NCI-H1417 (cell line): ENCODE results near the gene HECTD4.

Source experiments
- DNase-seq, 3 experiments: peaks; one replicate each; lab custom pipeline; 2025; lab: John Stamatoyannopoulos, UW

HECTD4 gene

GRCh38 chr12:112208301-112208910, 173.8 kb downstream of the HECTD4 start:
- no peak for DNase-seq

DNA sequence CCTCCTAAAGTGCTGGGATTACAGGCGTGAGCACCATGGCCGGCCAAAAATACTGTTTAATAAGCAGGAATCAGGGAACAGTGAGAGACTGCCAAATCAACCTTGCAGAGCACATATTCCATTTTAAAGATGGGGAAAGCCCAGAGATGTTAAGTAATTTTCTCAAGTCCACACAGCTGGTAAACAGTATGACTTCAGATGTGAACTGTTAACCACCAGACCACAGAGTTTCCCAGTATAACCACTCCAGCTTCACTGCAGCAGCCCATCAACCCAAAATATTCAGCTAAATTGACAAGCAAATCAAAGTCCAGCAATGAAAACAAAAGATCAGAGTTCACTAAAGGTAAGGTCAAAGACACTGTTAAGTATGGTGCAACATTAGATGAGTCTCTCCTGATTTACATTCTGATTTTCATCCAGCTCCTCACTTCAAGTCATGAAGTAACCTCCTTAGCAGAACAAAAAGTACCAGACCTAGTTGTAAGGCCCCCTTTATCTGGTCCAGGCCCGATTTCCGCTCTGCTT, 174.8 kb downstream of the HECTD4 start:
- DNase-seq, result no peak

GRCh38 chr12:112206944-112207343, 175.3 kb downstream of the HECTD4 start:
- DNase-seq, result no peak

- DNase-seq, result no peak
Measured at GRCh38 chr12:112199136-112199535, 183.1 kb downstream of the HECTD4 start.

- peak; percentile 33 to 73 (median 36) for DNase-seq
Measured at GRCh38 chr12:112198120-112198733, 184.0 kb downstream of the HECTD4 start.

DNA sequence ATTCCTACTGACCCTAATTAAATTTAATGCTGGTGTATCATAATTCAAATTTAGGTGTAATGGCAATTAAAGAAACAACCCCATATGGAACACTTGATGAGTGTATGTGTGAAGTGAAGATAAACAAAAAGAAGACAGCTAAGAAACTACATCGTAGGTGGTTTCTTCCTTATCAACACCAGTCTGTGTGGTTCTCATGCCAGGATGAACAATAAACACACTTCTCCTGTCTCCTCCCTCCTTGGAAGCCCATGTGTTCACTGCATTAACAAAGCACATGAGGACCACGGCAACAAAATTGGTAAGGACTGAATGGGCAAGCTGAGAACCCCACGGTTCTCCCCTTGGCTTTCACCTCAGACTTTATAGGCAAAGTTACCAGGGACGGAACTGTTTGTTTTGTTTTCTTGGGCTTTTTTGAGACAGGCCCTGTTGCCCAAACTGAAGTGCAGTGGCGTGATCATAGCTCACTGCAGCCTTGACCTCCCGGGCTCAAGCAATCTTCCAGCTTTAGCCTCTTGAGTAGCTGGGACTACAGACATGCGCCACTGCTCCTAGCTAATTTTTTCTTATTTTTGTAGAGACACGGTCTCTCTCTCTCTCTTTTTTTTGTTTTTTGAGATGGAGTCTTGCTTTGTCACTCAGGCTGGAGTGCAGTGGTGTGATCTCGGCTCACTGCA, 185.9 kb downstream of the HECTD4 start:
- no peak for DNase-seq

- no peak for DNase-seq
Measured at GRCh38 chr12:112194601-112195247, 187.5 kb downstream of the HECTD4 start.

- DNase-seq, result no peak
Measured at GRCh38 chr12:112192475-112192874, 189.8 kb downstream of the HECTD4 start.

GRCh38 chr12:112191840-112192321, 190.3 kb downstream of the HECTD4 start:
- DNase-seq, result no peak

GRCh38 chr12:112191201-112191600, 191.0 kb downstream of the HECTD4 start:
- no peak for DNase-seq

DNA sequence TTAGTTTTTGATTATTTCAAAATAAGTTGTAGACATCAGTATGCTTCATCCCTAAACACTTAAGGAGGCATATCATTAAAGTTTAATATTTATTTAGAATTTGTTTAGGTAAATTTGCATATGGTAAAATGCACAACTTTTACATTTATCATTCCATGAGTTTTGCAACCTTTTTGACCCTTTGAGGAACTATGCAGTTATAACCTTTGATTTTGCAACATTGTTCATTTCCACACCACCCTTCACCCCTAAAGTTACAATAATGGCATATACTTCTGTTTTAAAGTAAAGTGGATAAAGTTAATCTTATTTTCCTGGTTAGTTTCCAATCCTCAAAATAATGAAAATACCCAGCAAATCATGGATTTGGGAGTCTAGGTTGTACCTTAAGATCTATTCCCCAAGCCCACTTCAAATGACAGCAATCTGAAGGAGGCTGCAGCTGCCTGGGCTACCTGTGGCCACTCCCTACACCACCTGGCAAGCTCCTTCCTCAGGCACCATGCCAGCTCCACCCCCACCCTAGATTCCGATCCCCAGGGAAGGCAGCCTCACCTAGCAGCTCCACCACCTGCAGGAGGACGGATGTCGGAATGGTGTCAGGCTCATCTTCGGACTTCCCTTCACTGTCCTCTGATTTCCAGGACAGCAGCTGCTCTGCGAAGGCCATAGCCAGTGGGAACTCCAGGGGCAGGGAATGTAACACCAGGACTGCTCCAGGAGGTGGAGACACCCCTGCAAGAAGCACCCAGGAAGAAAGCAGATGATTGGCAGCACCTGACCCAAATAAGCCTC, 191.8 kb downstream of the HECTD4 start:
- peak; percentile 40 to 81 (median 60) for DNase-seq

GRCh38 chr12:112188130-112188830, 194.0 kb downstream of the HECTD4 start:
- DNase-seq, result no peak

- DNase-seq, result no peak
Measured at GRCh38 chr12:112185093-112185923, 196.9 kb downstream of the HECTD4 start.

DNA sequence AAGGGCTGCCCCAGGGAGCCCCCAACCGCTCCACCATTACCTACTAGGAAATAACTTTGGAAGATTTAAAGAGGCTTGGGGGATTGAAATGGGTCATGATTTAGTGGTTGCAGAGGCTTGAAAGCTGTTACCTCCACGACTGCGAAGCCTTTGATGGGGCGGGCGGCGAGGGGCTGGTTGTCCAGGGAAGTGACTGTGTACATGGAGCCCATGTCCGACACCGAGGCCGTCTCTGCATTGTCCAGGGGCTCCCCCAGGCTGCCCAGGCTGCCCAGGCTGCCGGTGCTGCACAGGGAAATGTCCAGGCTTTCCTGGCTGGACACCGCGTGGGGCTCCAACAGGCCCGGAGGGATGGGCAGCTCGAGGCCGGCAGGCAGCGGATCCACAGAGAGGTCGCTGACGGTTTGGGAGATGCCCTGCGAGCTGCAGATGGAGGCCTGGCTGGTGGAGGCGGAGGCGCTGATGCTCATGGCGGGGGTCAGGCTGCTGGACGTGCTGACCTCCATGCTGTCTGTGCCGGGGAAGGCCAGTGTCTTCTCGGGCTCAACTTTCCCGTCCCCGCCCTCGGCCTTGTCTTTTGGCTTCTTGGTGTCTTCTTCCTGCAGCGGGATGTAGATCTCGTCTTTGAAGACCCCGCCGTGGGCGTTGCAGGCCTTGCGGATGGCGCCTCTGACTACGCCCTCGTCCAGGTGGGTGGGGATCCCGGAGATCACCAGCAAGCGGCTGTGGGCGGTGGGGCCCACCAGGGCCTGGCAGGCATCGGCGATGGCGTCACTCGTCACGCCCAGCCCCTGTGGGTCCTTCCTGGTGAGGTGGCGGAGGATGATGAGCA, 198.0 kb downstream of the HECTD4 start:
- DNase-seq, result no peak

DNA sequence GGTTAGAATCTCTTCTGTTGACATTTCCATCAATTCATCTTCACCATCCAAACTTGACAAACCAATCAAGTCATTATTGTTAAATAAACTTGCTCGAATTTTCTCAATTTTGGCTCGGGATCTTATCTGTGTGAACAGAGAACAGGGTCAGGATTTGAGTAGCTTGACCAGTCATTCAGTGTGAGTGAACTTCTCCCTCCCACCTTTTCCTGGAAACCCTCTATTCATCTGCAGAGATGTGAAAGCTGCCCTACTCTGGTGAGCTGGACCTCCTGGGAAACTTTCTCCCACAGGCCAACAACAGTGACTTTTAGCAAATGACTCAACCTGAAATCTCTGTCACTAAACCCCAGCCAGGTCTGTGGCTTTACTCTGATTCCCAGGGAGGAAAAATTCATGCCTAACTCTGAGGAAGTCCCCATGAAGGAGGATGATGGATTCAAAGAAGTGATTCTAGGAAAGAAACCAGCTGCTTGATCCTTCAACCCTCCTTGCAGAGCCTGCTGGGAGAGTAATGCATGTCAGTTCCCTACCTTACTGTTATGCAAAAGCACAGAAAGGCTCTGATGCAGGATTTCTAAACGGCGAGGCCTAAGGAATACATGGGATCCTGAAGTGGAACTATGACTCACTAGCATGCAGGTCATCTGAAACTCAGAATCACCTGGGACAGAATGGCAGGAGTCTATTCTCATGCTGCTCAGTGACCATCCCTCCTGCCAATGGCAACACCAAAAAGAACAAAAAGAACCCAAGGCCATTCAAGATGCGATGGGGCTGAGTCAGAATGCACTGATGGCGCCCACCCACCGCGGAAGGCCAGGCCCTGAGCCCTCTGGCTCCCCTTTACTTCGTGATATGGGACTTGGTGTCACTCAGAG, 198.8 kb downstream of the HECTD4 start:
- no peak for DNase-seq

DNA sequence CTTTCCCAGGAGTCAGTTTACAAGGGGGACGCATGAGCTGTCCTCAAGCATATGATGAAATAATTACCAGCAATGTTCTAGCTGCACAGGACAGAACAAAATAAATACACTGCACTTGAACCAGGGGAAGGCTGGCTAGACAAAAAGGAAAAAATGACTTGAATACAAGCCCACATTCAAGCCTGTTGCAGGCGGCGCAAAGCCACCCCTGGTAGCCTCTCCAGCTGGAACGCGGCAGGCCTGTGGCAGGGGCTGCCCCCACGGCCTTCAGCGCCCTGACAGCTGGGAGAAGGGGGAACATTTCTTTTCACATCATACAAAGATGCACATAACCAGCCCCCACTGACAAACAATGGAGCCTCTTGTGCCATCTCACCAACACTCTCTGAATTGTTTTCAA, 199.7 kb downstream of the HECTD4 start:
- DNase-seq, result peak in 1 of 3 experiments; percentile 36

- no peak for DNase-seq
Measured at GRCh38 chr12:112180422-112180821, 201.8 kb downstream of the HECTD4 start.

- peak in 1 of 3 experiments; percentile 29 for DNase-seq
Measured at GRCh38 chr12:112179916-112180315, 202.3 kb downstream of the HECTD4 start.
